K562 (cell line): ENCODE data around the gene HGF. TPM values are rescaled to one million over a fixed set of nuclear protein-coding genes. Genes with fewer than 3 reads are reported as not detected.

Experiments used
- ATAC-seq: fragments of 200-7000 bp; cut with Tn5 transposase; 3 replicates; pipeline ENCODE4 v1.9.1; 2020; ENCODE audit warnings: moderate library complexity
- BruUV-seq: library from RNA; stranded (reverse); fragments of 400-500 nt; replicated peaks from 2 replicates; lab custom pipeline; 2021; lab: Mats Ljungman, UMichigan
- CTCF ChIA-PET: fragments of 300-600 bp; formaldehyde crosslinking; extraction: SDS; loops from one replicate; lab custom pipeline; 2021; ENCODE audit warnings: low intra/inter-chr PET ratio; lab: Yijun Ruan, JAX
- POLR2A ChIA-PET: fragments of 300-600, 350-650 bp; sonication (Branson Sonifier 250); formaldehyde crosslinking; extraction: SDS; loops from one replicate; lab custom pipeline; 2021; ENCODE audit warnings: antibody characterized with exemption, inconsistent platforms; lab: Yijun Ruan, JAX
- DNase-seq, 4 experiments: peaks; one replicate each; pipeline versions ENCODE4 v3.0.0 to v3.0.0-alpha.2; 2011 to 2018; ENCODE audit warnings: low spot score in 3 of 4, mixed read lengths in 3 of 4; ENCODE audit errors: extremely low read depth in 1 of 4
- FAIRE-seq: peaks from 2 replicates; lab custom pipeline; 2011; peaks lifted over from hg19 to GRCh38; lab: Jason Lieb, UNC
- H2AFZ ChIP-seq: 2 replicates; pipeline ENCODE4 v1.6.0; 2011; ENCODE audit warnings: low read depth, low read length, control low read depth, inconsistent platforms
- H3K27ac ChIP-seq: fragments of 200-600 bp; 3 replicates; pipeline ENCODE4 v1.8.0; 2011; ENCODE audit warnings: low read depth, mild to moderate bottlenecking, control low read depth, inconsistent platforms, low read length, moderate library complexity, mixed read lengths; ENCODE audit errors: extremely low read depth
- H3K27me3 ChIP-seq, 2 experiments: fragments of 300-600 bp in 1 of 2; 2 replicates in 1 of 2; 3 replicates in 1 of 2; pipeline versions ENCODE4 v1.6.0 to v1.8.0; 2011; ENCODE audit warnings: inconsistent platforms in 2 of 2, low read length in 2 of 2, mild to moderate bottlenecking in 1 of 2, mixed read lengths in 1 of 2, moderate library complexity in 1 of 2; ENCODE audit not compliant: control insufficient read depth in 2 of 2, insufficient read depth in 2 of 2
- H3K36me3 ChIP-seq: fragments of 300-600 bp; 3 replicates; pipeline ENCODE4 v1.8.0; 2011; ENCODE audit warnings: mild to moderate bottlenecking, low read length, inconsistent platforms; ENCODE audit not compliant: control insufficient read depth, insufficient read depth
- H3K4me1 ChIP-seq, 2 experiments: fragments of 200-600 bp in 1 of 2; replicated peaks in 1 of 2; 2 replicates in 1 of 2; 3 replicates in 1 of 2; pipeline versions ENCODE4 v1.5.1 to v1.8.0; 2011; ENCODE audit warnings: inconsistent platforms in 2 of 2, low read length in 2 of 2, mild to moderate bottlenecking in 1 of 2, mixed read lengths in 1 of 2, moderate library complexity in 1 of 2; ENCODE audit not compliant: control insufficient read depth in 2 of 2, insufficient read depth in 2 of 2
- H3K4me2 ChIP-seq: 2 replicates; pipeline ENCODE4 v1.6.1; 2011; ENCODE audit warnings: low read length, control low read depth, inconsistent platforms, mixed read lengths; ENCODE audit not compliant: insufficient read depth
- H3K4me3 ChIP-seq: fragments of 200-600 bp; sonication (generic), shearing (Covaris generic); 2 replicates; pipeline ENCODE4 v1.5.1; 2016; ENCODE audit warnings: control low read depth, inconsistent platforms
- H3K79me2 ChIP-seq: fragments of 200-600 bp; 3 replicates; pipeline ENCODE4 v1.8.0; 2011; ENCODE audit warnings: low read length, inconsistent platforms; ENCODE audit not compliant: control insufficient read depth, insufficient read depth
- H3K9ac ChIP-seq, 2 experiments: 2 replicates each; pipeline versions ENCODE4 v1.6.0 to v1.6.1; 2011; ENCODE audit warnings: low read depth in 2 of 2, low read length in 2 of 2, control low read depth in 1 of 2, inconsistent platforms in 1 of 2, mild to moderate bottlenecking in 1 of 2, mixed read lengths in 1 of 2; ENCODE audit not compliant: insufficient read depth in 1 of 2
- H3K9me1 ChIP-seq: one replicate; pipeline ENCODE4 v1.6.0; 2011; ENCODE audit warnings: inconsistent platforms, mild to moderate bottlenecking, low read length, moderate library complexity; ENCODE audit not compliant: control insufficient read depth, insufficient read depth
- H3K9me3 ChIP-seq: replicated peaks from 2 replicates; pipeline ENCODE4 v1.5.1; 2011; ENCODE audit warnings: low read depth, low read length, inconsistent platforms; ENCODE audit not compliant: control insufficient read depth, insufficient read depth
- H4K20me1 ChIP-seq: replicated peaks from 2 replicates; pipeline ENCODE4 v1.6.1; 2011; ENCODE audit warnings: low read length, inconsistent platforms, mixed read lengths; ENCODE audit not compliant: control insufficient read depth, insufficient read depth
- FOS ChIP-seq: IDR thresholded peaks from 3 replicates; pipeline ENCODE4 v1.6.1; 2011; ENCODE audit not compliant: insufficient read length; ENCODE audit errors: extremely low read depth
- FOXA1 ChIP-seq: fragments of 450-650 bp; IDR thresholded peaks from 2 replicates; pipeline ENCODE4 v1.6.1; 2016; ENCODE audit warnings: mild to moderate bottlenecking, borderline replicate concordance
- KAT8 ChIP-seq: fragments of 450-650 bp; IDR thresholded peaks from 2 replicates; pipeline ENCODE4 v1.6.1; 2016; ENCODE audit warnings: low read depth, mild to moderate bottlenecking
- MAZ ChIP-seq, 2 experiments: fragments of 450-650 bp in 1 of 2; sonication (generic) in 1 of 2; formaldehyde crosslinking; IDR thresholded peaks in 1 of 2; conservative IDR thresholded peaks in 1 of 2; 2 replicates each; pipeline versions ENCODE4 v1.4.0 to v1.5.0; 2020; ENCODE audit warnings: mild to moderate bottlenecking in 1 of 2, missing genetic modification reagents in 1 of 2
- RNF2 ChIP-seq: sonication (generic); IDR thresholded peaks from 2 replicates; pipeline ENCODE4 v1.6.1; 2016
- ZBTB49 ChIP-seq: sonication (generic); formaldehyde crosslinking; IDR thresholded peaks from 2 replicates; pipeline ENCODE4 v1.8.0; 2022; ENCODE audit warnings: missing genetic modification reagents, mild to moderate bottlenecking, borderline replicate concordance
- ZNF830 ChIP-seq: fragments of 250-450 bp; sonication (Bioruptor Pico); IDR thresholded peaks from 2 replicates; pipeline ENCODE4 v1.5.0; 2021; ENCODE audit warnings: mild to moderate bottlenecking
- in situ Hi-C: fragments of 300-500 bp; cut with MboI; formaldehyde crosslinking; loops from 4 replicates; pipeline ENCODE4 v1.15.0; 2018; ENCODE audit warnings: inconsistent platforms, mixed read lengths
- intact Hi-C: fragments of 100-400 bp; cut with micrococcal nuclease; formaldehyde crosslinking; loops from 2 replicates; pipeline ENCODE4 v1.14.2; 2022
- polyA plus RNA-seq, 8 experiments: library from polyadenylated mRNA; depleted of rRNA in 4 of 8; stranded (reverse) in 5 of 8; unstranded in 3 of 8; fragments of >200 nt; fragmentation: Nextera tagmentation in 2 of 8; fragmentation: Illumina TruSeq in 1 of 8; extraction: Ambion mirVana in 2 of 8; extraction: Trizol in 1 of 8; gene quantifications; 2 replicates each; pipeline versions ENCODE4 v1.2.1 to v1.2.3, GENCODE V29; 2011 to 2014; ENCODE audit warnings: inconsistent platforms in 1 of 8, missing spikeins in 1 of 8
- total RNA-seq, 7 experiments: library from RNA; depleted of rRNA in 6 of 7; stranded (reverse); fragments of >200 nt in 6 of 7; fragmentation: Illumina TruSeq in 2 of 7; extraction: Trizol in 2 of 7; gene quantifications; 2 replicates each; pipeline versions ENCODE4 v1.2.1 to v1.2.3, GENCODE V29; 2011 to 2021; ENCODE audit warnings: low replicate concordance in 1 of 7
- TF ChIP-seq, protein P1 (sequence below): sonication (generic); formaldehyde crosslinking; IDR thresholded peaks from 2 replicates; pipeline ENCODE4 v1.8.0; 2022; ENCODE audit warnings: missing genetic modification reagents, mild to moderate bottlenecking, moderate library complexity, borderline replicate concordance
- TF ChIP-seq, protein P2 (sequence below), 2 experiments: fragments of 150-350 bp in 1 of 2; IDR thresholded peaks; 2 replicates each; pipeline ENCODE4 v1.6.1; 2012 to 2016; ENCODE audit warnings: low read depth in 2 of 2, low read length in 2 of 2, mild to moderate bottlenecking in 1 of 2, moderate library complexity in 1 of 2
- TF ChIP-seq, protein P3 (sequence below): fragments of 450-650 bp; IDR thresholded peaks from 2 replicates; pipeline ENCODE4 v1.6.1; 2016; ENCODE audit warnings: low read depth, mild to moderate bottlenecking, moderate library complexity
- TF ChIP-seq, protein P4 (sequence below): sonication (generic); formaldehyde crosslinking; IDR thresholded peaks from 2 replicates; pipeline ENCODE4 v1.9.0; 2022; ENCODE audit warnings: mild to moderate bottlenecking, missing genetic modification reagents

HGF gene
- total and polyA plus RNA-seq, 9 of the 15 experiments (the other 6 are each of a cell fraction or from before 2014, with no cell fraction given), result 0.02 TPM; not detected in 8

DNA sequence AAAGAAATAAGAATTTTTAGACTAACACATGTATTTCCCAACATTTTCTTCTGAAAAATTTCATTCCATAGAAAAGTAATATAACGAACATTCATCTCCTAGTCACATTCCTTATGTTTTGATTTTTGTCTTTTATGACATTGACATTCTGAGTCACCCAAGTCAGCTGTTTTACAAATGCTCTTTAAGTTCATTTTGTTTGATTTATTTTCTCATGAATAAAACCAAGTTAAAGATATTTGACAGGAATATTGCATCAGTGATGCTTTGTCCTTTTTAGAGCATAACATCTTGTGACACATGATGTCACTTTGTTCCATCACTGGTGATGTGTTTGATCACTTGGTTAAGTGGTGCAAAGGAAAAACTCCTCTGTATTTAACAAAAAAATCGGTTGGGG lies 48.4 kb downstream of the HGF start (continued):
- no peak for TF ChIP-seq MAZ (CRISPR knock-in tag; conservative IDR thresholded peaks at IDR 0.05 in 1 of 2, IDR thresholded peaks at IDR 0.05 in 1 of 2)
- TF ChIP-seq, protein P1, sequence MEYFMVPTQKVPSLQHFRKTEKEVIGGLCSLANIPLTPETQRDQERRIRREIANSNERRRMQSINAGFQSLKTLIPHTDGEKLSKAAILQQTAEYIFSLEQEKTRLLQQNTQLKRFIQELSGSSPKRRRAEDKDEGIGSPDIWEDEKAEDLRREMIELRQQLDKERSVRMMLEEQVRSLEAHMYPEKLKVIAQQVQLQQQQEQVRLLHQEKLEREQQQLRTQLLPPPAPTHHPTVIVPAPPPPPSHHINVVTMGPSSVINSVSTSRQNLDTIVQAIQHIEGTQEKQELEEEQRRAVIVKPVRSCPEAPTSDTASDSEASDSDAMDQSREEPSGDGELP (CRISPR knock-in tag), result no peak
- no peak for TF ChIP-seq FOS

DNA sequence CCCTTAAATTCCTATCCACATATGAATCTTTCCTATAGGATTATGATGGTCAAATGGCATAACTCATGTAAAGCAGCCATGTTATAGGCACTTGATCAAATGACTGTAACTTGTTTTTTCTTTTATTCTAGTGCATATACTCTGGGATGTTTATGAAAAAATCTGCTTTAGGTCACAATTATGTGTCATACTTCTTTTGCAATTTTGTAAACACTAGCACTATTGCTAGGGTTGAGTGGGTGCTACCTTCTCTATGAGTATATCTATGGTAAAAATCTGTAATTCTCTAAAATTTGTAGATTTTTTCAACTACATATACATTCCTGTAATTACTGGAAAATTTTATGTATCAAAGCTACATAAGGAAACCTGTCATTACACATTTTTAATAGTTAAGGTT lies 50.0 kb downstream of the HGF start:
- Histone ChIP-seq H4K20me1 (no peaks in the 10 kb centered on the region), H3K4me1 (no peaks in the 10 kb centered on the region), H3K4me3 (no peak overlapping the region), H3K27me3 (no peaks in the 10 kb centered on the region), H3K36me3 (no peaks in the 10 kb centered on the region), H3K27ac (no peak overlapping the region), H3K4me2 (no peak overlapping the region), H3K9me1 (no peaks in the 10 kb centered on the region), H3K9ac (no peak overlapping the region), H2AFZ (no peak overlapping the region), H3K9me3 (no peaks in the 10 kb centered on the region; the same call in none of the 2 replicates), H3K79me2 (no peaks in the 10 kb centered on the region)
- ATAC-seq (no peak), FAIRE-seq (no peak), DNase-seq (no peak)
- POLR2A ChIA-PET, result no interaction called here
- in situ Hi-C loops, result no loop called here
- intact Hi-C loops, result no loop called here
- CTCF ChIA-PET, result no interaction called here
- BruUV-seq, result no TSS peak
- TF ChIP-seq ZBTB49 (CRISPR knock-in tag) (no peak), ZNF830 (CRISPR knock-in tag) (no peak), RNF2 (no peak), KAT8 (no peak), FOXA1 (no peak)
- TF ChIP-seq, protein P2, sequence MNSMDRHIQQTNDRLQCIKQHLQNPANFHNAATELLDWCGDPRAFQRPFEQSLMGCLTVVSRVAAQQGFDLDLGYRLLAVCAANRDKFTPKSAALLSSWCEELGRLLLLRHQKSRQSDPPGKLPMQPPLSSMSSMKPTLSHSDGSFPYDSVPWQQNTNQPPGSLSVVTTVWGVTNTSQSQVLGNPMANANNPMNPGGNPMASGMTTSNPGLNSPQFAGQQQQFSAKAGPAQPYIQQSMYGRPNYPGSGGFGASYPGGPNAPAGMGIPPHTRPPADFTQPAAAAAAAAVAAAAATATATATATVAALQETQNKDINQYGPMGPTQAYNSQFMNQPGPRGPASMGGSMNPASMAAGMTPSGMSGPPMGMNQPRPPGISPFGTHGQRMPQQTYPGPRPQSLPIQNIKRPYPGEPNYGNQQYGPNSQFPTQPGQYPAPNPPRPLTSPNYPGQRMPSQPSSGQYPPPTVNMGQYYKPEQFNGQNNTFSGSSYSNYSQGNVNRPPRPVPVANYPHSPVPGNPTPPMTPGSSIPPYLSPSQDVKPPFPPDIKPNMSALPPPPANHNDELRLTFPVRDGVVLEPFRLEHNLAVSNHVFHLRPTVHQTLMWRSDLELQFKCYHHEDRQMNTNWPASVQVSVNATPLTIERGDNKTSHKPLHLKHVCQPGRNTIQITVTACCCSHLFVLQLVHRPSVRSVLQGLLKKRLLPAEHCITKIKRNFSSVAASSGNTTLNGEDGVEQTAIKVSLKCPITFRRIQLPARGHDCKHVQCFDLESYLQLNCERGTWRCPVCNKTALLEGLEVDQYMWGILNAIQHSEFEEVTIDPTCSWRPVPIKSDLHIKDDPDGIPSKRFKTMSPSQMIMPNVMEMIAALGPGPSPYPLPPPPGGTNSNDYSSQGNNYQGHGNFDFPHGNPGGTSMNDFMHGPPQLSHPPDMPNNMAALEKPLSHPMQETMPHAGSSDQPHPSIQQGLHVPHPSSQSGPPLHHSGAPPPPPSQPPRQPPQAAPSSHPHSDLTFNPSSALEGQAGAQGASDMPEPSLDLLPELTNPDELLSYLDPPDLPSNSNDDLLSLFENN (IDR thresholded peaks at IDR 0.05; ENCODE audit: low read depth in 2 of 2, low read length in 2 of 2), result no peak
- TF ChIP-seq, protein P3, sequence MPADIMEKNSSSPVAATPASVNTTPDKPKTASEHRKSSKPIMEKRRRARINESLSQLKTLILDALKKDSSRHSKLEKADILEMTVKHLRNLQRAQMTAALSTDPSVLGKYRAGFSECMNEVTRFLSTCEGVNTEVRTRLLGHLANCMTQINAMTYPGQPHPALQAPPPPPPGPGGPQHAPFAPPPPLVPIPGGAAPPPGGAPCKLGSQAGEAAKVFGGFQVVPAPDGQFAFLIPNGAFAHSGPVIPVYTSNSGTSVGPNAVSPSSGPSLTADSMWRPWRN, result no peak
- TF ChIP-seq, protein P4, sequence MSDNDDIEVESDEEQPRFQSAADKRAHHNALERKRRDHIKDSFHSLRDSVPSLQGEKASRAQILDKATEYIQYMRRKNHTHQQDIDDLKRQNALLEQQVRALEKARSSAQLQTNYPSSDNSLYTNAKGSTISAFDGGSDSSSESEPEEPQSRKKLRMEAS (CRISPR knock-in tag), result no peak
